HG03521 (cell line): ENCODE measurements around the gene TMEM131L.

Experiments
- ATAC-seq: cut with Tn5 transposase; IDR thresholded peaks from one replicate; pipeline ENCODE4 v1.9.1; 2021; ENCODE audit warnings: mild to moderate bottlenecking, moderate library complexity; ENCODE audit not compliant: unreplicated experiment

TMEM131L gene

GRCh38 chr4:153519687-153520086, 53.5 kb downstream of the TMEM131L start:
- ATAC-seq: no peak

DNA sequence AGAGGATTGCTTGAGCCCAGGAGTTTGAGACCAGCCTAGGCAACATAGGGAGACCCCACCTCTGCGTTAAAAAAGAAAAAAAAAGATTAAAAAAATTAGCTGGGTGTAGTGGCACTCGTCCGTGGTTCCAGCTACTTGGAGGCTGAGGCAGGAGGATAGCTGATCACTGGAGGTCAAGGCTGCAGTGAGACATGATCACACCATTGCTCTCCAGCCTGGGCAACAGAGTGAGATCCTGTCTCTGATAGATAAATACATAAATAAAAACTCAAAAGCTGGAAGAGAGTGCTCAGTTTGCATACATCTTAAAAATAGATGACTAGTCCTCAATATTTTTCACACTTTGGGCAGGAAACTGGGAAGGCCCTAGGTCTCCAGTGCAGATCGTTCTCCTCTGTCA, 54.1 kb downstream of the TMEM131L start:
- ATAC-seq: no peak

GRCh38 chr4:153520801-153521329, 54.7 kb downstream of the TMEM131L start:
- ATAC-seq: no peak

DNA sequence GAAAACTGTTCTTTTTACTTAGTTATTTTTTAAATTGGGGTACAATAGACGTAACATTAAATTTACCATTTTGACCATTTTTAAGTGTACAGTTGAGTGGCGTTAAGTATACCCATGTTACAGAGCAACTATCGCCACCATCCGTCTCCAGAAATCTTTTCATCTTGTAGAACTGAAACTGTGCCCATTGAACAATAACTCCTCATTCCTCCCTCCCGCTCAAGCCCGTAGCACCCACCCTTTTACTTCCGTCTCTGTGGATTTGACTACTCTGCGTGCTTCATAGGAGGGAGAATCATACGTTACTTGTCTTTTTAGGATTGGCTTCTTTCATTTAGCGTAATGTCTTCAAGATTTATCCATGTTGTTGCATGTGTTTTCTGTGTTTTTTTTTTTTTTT, 55.3 kb downstream of the TMEM131L start:
- no peak for ATAC-seq

DNA sequence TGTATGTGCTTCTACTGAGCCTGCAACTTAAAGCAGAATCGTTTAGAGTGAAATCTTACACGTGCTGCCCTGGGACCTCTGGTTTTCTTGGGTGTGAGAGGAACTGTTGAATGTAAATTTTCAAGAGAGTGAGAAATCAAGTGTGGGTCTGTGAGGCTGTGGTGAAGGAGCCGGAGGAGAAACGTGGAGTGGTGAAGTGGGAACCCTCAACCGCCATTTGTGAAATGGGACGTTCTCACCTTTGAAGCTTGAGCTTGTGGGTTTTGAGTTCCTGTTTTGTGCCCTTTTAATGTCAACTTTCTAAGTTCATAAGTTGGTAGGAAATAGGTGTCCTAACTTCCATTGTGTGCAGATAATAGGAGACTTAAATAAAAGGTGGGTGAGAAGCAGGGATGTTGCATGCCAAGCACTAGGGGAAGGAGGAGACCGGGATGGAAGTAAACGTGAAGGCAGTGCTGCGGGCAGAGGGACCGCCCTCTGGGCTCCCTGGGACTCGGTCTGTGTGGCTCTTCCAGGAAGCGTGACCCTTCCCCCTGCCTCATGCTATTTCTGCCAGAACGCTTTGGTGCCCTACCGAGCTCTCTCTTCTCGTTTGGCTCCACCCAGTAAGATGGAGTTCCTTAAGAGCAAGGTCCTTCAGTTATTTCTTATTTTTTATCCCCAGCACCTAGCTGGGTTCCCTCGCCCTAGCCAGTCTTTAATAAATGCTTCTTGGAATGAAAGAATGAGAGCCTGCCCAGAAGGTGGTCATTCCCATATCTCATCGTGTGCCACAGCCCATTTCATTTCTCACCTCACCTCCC, 56.0 kb downstream of the TMEM131L start:
- peak; percentile 21 for ATAC-seq

DNA sequence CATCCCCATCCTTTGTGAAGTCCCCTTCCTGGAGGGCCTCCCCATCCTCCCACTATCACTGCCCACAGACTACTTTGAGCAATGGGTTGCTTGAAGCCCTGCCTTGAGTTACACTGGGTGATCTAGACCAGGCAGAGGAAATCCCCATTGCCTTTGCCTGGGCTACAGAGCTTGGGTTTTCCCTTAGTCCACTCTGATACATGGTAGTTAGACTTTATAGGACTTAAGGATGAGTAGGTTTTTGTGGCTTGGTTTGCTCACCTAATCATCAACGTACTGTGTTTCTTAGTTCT, 56.6 kb downstream of the TMEM131L start:
- ATAC-seq: peak; percentile 33

DNA sequence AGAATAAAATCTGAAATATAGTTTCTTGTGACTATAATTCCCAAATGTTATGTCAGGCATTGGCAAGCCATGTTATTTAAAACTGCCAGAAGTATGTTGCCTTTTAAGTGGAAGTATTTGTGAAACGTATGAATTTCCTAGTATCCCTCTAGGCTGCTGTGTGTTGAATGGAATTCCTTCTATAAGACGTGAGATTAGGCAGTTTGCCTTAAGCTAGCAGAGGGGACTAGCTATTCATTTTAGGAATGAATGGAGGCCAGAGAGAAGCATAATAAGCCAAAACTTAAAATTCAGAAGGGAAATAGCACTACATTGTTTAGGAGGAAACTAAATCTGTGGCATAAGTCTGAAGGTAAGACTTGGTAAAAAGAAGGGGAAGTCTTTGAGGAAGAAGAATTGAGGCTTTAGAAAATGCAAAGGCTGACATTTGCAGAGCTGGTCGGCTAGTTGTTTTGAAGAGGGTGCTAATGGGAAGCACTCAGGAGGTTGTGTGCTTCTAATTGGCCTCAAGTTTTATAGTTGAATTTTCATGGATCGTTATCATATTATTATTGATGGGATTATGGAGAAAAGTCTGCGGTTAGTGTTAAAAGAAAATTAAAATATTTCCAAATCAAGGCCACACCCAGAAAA, 57.1 kb downstream of the TMEM131L start:
- ATAC-seq: no peak

DNA sequence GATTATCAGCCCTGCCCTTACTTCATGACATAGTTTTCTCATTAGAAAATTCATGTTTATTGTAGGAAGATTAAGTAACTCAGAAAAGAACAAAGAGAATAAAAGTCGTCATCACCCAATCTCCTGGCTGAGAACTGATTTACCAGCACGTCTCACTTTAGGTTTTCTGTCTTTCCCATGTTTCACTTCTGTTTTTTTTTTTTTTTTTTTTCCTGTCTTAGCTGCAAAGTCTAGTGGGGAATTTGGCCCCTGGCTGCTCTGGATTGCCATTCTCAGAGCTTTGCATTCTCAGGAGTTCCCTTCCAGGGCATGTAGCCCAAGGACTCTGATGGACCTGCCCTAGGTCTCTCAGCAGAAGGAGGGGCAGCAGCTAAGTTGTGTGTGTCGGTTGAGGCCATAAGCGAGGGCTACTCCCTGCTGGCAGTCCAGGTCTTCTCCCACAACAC, 57.8 kb downstream of the TMEM131L start:
- ATAC-seq: no peak

DNA sequence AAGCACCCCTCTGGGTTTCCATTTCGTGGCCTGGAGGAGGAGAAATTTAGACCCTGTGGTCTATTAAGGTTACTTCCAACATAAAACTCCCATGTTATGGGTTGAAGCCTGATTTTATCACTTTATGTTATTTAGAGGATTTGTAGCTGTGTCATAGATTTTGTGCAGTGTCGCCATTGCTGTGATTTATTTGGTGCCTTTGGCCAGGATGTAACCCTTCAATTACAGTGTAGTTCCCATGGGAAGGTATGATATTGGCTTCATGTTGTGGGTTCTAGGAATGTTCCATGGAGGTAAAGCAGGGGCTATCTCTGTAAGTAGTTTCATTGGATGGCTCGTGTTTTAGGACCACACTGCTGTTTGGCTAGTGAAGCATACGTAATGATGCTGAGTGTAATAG, 58.5 kb downstream of the TMEM131L start:
- no peak for ATAC-seq

GRCh38 chr4:153527690-153528089, 61.5 kb downstream of the TMEM131L start:
- ATAC-seq: no peak

DNA sequence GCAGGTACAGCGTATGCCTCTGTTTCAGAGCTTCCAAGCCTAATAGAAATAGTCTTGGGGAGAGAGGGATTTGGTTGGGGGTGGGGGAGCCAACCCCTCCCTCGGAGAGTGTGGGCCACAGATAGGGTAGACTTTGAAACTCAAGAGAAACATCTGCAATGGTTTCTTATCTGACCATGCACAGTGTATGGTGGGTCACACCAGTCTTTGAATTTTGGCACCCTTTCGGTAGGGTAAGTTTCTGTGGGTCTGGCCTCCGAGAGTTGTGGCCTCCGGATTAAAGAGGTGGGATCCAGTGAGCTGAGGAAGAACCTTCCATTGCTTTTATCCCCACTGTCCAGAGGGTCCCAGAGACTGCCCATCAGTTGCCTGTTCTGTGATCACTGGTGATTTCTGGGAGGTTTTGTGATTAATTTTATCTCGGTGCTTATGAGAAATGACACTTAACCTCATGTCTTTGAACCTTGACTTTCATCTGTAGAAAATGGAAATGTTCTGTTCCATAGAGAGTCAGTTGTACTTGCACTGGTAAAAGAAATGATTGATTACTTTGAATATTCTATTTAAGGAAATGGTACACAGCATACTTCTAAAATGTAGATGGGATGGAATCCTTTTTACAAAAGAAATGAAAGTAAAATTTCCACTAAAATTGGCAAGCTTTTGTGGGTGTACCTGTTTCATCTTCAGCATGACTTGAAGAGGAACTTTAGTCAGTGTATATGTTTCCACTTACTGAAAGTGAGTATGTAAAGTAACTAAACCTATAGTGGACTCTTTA, 62.7 kb downstream of the TMEM131L start:
- peak; percentile 57 for ATAC-seq

- no peak for ATAC-seq
Observed at GRCh38 chr4:153529646-153530045, 63.5 kb downstream of the TMEM131L start.

DNA sequence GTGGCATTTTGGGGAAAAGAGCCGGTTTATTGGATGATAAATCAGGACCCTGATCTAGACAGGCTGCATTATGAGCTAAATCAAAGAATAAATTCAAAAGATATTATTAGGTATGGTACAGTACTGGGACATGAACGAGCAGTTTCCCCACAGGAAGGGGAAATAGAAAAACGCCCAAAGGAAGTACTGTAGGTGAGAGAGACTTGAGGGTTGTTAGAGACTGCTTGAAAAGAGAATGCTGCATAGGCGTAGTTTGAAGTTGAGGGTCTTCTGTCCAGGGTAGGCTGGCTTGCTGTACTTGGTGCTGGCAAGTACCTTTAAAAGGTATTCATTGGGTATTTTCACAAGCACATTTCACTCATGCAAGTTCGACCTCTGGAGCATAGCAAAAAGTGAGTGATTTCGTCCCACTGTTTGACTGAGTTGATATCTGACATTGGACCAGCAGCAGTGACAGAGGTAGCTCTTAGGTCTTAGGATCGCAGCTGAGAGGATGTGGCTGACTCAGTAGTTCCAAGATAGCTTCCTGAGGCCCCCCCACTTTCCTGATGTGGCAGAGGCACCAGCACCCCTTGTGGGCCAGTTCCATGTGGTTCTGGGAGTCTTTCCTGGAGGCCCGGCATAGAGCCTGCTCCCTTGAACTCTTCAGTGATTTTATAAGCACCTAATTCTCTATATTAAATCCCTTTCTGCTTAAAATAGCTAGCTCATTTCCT, 64.3 kb downstream of the TMEM131L start:
- no peak for ATAC-seq

GRCh38 chr4:153531000-153531358, 64.8 kb downstream of the TMEM131L start:
- no peak for ATAC-seq

DNA sequence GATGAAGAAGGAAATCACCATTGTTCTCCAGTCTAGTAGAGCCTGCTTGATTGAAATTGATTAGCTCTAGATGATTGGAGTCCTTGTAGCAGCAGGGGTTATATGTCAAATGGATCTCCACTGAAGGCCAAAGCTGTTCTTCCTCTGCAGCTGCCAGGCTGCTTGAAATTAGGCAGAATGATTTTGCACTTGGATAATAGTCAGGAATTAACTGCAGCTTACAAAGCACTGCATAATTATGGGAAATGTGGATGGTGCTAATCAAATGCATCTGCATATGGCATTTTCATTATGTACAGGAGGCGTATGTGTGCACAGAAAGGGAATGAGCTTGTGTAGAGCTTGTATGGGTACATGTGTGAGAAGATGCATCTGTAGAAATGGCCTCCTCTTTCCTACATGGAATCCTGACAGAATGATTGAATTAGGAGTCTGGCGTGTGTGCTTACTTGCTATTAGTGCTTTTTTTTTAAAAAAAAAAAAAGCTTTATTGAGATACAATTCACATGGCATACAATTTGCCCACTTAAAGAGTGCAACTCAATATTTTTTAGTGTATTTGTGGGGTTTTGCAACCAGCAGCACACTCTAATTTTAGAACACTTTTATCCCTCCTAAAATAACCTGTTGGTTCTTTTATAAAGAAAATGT, 65.9 kb downstream of the TMEM131L start:
- ATAC-seq: no peak

DNA sequence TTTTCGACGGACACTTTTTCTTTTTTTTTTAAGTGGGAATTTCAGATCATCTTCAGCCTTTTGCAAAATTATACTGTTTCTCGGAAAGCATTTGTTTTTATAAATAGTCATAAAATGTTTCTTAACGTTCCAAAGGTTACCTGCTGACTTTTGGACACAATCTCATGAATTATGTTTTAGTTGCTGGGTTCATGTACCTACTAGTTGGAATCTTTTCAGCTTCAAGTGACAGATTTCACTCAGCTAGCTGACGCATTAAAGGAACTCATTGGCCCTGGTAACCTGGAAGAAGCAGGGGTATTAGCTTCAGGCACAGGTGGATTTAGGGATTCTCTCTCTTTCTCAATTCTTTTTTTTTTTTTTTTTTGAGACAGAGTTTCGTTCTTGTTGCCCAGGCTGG, 66.5 kb downstream of the TMEM131L start:
- no peak for ATAC-seq

- no peak for ATAC-seq
Observed at GRCh38 chr4:153533387-153533786, 67.2 kb downstream of the TMEM131L start.

- ATAC-seq: no peak
Observed at GRCh38 chr4:153534792-153535629, 68.9 kb downstream of the TMEM131L start.

GRCh38 chr4:153535772-153536513, 69.8 kb downstream of the TMEM131L start:
- no peak for ATAC-seq
